NCI-H524 treated with DMSO at 0.1 percent for 48 hours (cell line): ENCODE measurements around the gene GALNT1.
"Not testable (repeated sequence)": the region's sequence is repeated elsewhere in the genome, so short reads cannot be mapped to it uniquely, and the experiment has no call there.

Source experiments
- DNase-seq: peaks from one replicate; lab custom pipeline; 2025; lab: John Stamatoyannopoulos, UW

The GALNT1 gene

GRCh38 chr18:35581546-35581897, at the start of gene GALNT1:
TSS of gene GALNT1 (plus strand) at chr18:35581740. CDS start at chr18:35654663, 72,923 bp downstream.
- DNase-seq, result no peak

GRCh38 chr18:35533916-35534405, 47.6 kb upstream of the GALNT1 start:
- DNase-seq, result no peak

GRCh38 chr18:35535297-35535696, 46.2 kb upstream of the GALNT1 start:
- no peak for DNase-seq

GRCh38 chr18:35542356-35542755, 39.2 kb upstream of the GALNT1 start:
- DNase-seq, result no peak

GRCh38 chr18:35547008-35547605, 34.4 kb upstream of the GALNT1 start:
- DNase-seq, result no peak

GRCh38 chr18:35549564-35549963, 32.0 kb upstream of the GALNT1 start:
- no peak for DNase-seq

GRCh38 chr18:35553300-35553699, 28.2 kb upstream of the GALNT1 start:
- no peak for DNase-seq

- not testable (repeated sequence) for DNase-seq
These were observed 26.0 kb upstream of the GALNT1 start for GRCh38 chr18:35555538-35555937.

GRCh38 chr18:35559867-35560266, 21.7 kb upstream of the GALNT1 start:
- DNase-seq, result no peak

- no peak for DNase-seq
These were observed 16.6 kb upstream of the GALNT1 start for GRCh38 chr18:35564795-35565453.

GRCh38 chr18:35566019-35566418, 15.5 kb upstream of the GALNT1 start:
- no peak for DNase-seq

- no peak for DNase-seq
These were observed 11.4 kb upstream of the GALNT1 start for GRCh38 chr18:35570182-35570581.

GRCh38 chr18:35571138-35571537, 10.4 kb upstream of the GALNT1 start:
- no peak for DNase-seq

GRCh38 chr18:35572644-35573043, 8.9 kb upstream of the GALNT1 start:
- no peak for DNase-seq

GRCh38 chr18:35573531-35573930, 8.0 kb upstream of the GALNT1 start:
- DNase-seq, result no peak

GRCh38 chr18:35576240-35576845, 5.2 kb upstream of the GALNT1 start:
- not testable (repeated sequence) for DNase-seq

GRCh38 chr18:35577045-35577848, 4.3 kb upstream of the GALNT1 start:
- no peak for DNase-seq

GRCh38 chr18:35578481-35578880, 3.1 kb upstream of the GALNT1 start:
- no peak for DNase-seq

- no peak for DNase-seq
These were observed 2.6 kb upstream of the GALNT1 start for GRCh38 chr18:35578936-35579335.

GRCh38 chr18:35580701-35581539, 620 bp upstream of the GALNT1 start:
- no peak for DNase-seq

- DNase-seq, result no peak
These were observed 530 bp downstream of the GALNT1 start for GRCh38 chr18:35581898-35582641.
